Measurements from ENCODE around the gene BCL2L11. TPM values are rescaled to one million over a fixed set of nuclear protein-coding genes. Genes with fewer than 3 reads are reported as not detected.
A peak's percentile ranks its signal among the peaks of the same experiment; 100 is the strongest.

BCL2L11 gene
- total and polyA plus RNA-seq, 10 of the 15 experiments (the other 5 are each of a cell fraction or from before 2014, with no cell fraction given): 0.29 to 10.1 (median 1.1) TPM

- TF ChIP-seq GABPA (IDR thresholded peaks at IDR 0.05; ENCODE audit: low read depth) (no peak), RELB (IDR thresholded peaks at IDR 0.05; ENCODE audit: low read depth) (no peak), EZH2 (IDR thresholded peaks at IDR 0.05; ENCODE audit: borderline replicate concordance, control insufficient read depth, low read depth, low read length) (peak; percentile 84; the same call in 1 of the 2 replicates), TCF3 (IDR thresholded peaks at IDR 0.05; ENCODE audit: borderline replicate concordance, insufficient read depth, low read depth, low read length) (no peak), KLF5 (IDR thresholded peaks at IDR 0.05; ENCODE audit: partially characterized antibody) (no peak), RAD21 (IDR thresholded peaks at IDR 0.05; ENCODE audit: insufficient read depth, low read depth, low read length) (no peak), CBX5 (IDR thresholded peaks at IDR 0.05; ENCODE audit: low read depth) (no peak), ZBTB33 (IDR thresholded peaks at IDR 0.05) (peak; percentile 65; the same call in 1 of the 2 replicates), RCOR1 (conservative IDR thresholded peaks at IDR 0.05; ENCODE audit: low read depth, low read length) (no peak), IKZF1 (conservative IDR thresholded peaks at IDR 0.05) (0 out of 2 replicates have a peak, but pooled peaks have one; percentile 5), ZSCAN29 (IDR thresholded peaks at IDR 0.05) (no peak)
- H3K9ac ChIP-seq (ENCODE audit: control insufficient read depth, insufficient read depth, low read length): no peak overlapping the region
- peaks cover 38% of the 10 kb centered on the region for H3K4me1 ChIP-seq (ENCODE audit: control insufficient read depth, insufficient read depth, low read length)
- H3K4me2 ChIP-seq (ENCODE audit: control insufficient read depth, insufficient read depth): peak overlapping the region; percentile 65
- intact Hi-C loops (cut with micrococcal nuclease; ENCODE audit: unreplicated experiment) (loop anchor here (2.0 to 10.0 kb wide), 4 partner anchors 241 to 579 kb away; no protein-coding TSS in a partner anchor), in situ Hi-C loops (cut with MboI) (loop anchor here (5.0 to 10.0 kb wide), 2 partner anchors 306 to 587 kb away; no protein-coding TSS in a partner anchor)
- peaks cover 11 to 41% of the 10 kb centered on the region in 2 experiments for H3K27me3 ChIP-seq (replicated peaks in 1 of 2; ENCODE audit: control insufficient read depth in 2 of 2, insufficient read depth in 2 of 2, low read length in 1 of 2)
- ChIA-PET CTCF (interaction anchor here (1.1 to 2.2 kb wide), 10 partner anchors 8 to 584 kb away, joined by 3 to 16 read pairs (median 4); no protein-coding TSS in a partner anchor), SMC1A (ENCODE audit: uncharacterized antibody, unreplicated experiment) (interaction anchor here (0.6 to 1.6 kb wide), 8 partner anchors 31 to 310 kb away, joined by 3 to 5 read pairs (median 4); no protein-coding TSS in a partner anchor), RAD21 (ENCODE audit: unreplicated experiment) (interaction anchor here (0.7 to 2.2 kb wide), 8 partner anchors 8 to 306 kb away, joined by 3 to 11 read pairs (median 4); no protein-coding TSS in a partner anchor), POLR2A (interaction anchor here (0.7 kb wide), 1 partner anchor 259 kb away, joined by 3 read pairs; no protein-coding TSS in a partner anchor)
- ATAC-seq (no peak), FAIRE-seq (no peak), DNase-seq (ENCODE audit: low read depth, low spot score) (no peak)
- no peak overlapping the region for H3K4me3 ChIP-seq
- H3K79me2 ChIP-seq (ENCODE audit: control insufficient read depth, insufficient read depth, low read length): peaks cover 8% of the 10 kb centered on the region
- no peak overlapping the region for H3K27ac ChIP-seq (ENCODE audit: control insufficient read depth, insufficient read depth)
- no TSS peak for BruUV-seq (replicated peaks)
- H3K36me3 ChIP-seq (ENCODE audit: control insufficient read depth in 2 of 2, insufficient read depth in 2 of 2, low read length in 1 of 2): no peaks in the 10 kb centered on the region
- no peaks in the 10 kb centered on the region for H4K20me1 ChIP-seq (ENCODE audit: control insufficient read depth, insufficient read depth)
- no peak overlapping the region for H2AFZ ChIP-seq (ENCODE audit: control insufficient read depth, low read depth, low read length)
- 6% methylated on average over 63 of the region's 64 CpGs for WGBS (ENCODE audit: insufficient coverage, insufficient replicate concordance, low lambda C conversion rate, missing lambda C conversion rate)
- no peaks in the 10 kb centered on the region; the same call in 2 of the 3 replicates for H3K9me3 ChIP-seq (replicated peaks; ENCODE audit: control insufficient read depth, insufficient read depth, low read length)
These were observed 2.9 kb upstream of the BCL2L11 start for GRCh38 chr2:111117598-111118480.

Data from GM12878 (cell line).